Kidney (tissue), 14 donors: ENCODE measurements around the gene ARFIP1. TPM values are rescaled to one million over a fixed set of nuclear protein-coding genes. Genes with fewer than 3 reads are reported as not detected.

ENCODE experiments used
- DNase-seq, 5 donors: peaks; one replicate each; pipeline ENCODE4 v3.0.0-alpha.2; 2013 to 2020
- FAIRE-seq: peaks from 2 replicates; lab custom pipeline; 2012; peaks lifted over from hg19 to GRCh38; lab: Jason Lieb, UNC
- H3K27ac ChIP-seq, 2 donors: one replicate each; pipeline ENCODE4 v1.7.0; 2013; ENCODE audit warnings: low read depth in 2 of 2, low read length in 2 of 2, inconsistent platforms in 1 of 2
- H3K27me3 ChIP-seq: one replicate; pipeline ENCODE4 v1.7.1; 2013; ENCODE audit warnings: low read length, inconsistent platforms; ENCODE audit not compliant: control insufficient read depth, insufficient read depth
- H3K36me3 ChIP-seq, 3 donors: one replicate each; pipeline versions ENCODE4 v1.7.0 to v1.7.1; 2013; ENCODE audit warnings: low read length in 3 of 3, control low read depth in 1 of 3, inconsistent platforms in 1 of 3; ENCODE audit not compliant: insufficient read depth in 3 of 3, control insufficient read depth in 2 of 3
- H3K4me1 ChIP-seq, 3 donors: one replicate each; pipeline versions ENCODE4 v1.7.0 to v1.7.1; 2013; ENCODE audit warnings: low read length in 3 of 3, inconsistent platforms in 1 of 3, low read depth in 1 of 3; ENCODE audit not compliant: control insufficient read depth in 2 of 3, insufficient read depth in 2 of 3
- H3K4me3 ChIP-seq, 3 donors: one replicate each; pipeline versions ENCODE4 v1.7.0 to v1.8.1; 2013; ENCODE audit warnings: low read length in 3 of 3, control low read depth in 1 of 3, inconsistent platforms in 1 of 3
- H3K9ac ChIP-seq, 3 donors: one replicate each; pipeline versions ENCODE4 v1.7.0 to v1.7.1; 2013; ENCODE audit warnings: low read length in 3 of 3, control low read depth in 1 of 3, inconsistent platforms in 1 of 3
- H3K9me3 ChIP-seq, 3 donors: one replicate each; pipeline versions ENCODE4 v1.7.0 to v1.7.1; 2013; ENCODE audit warnings: low read length in 3 of 3, control low read depth in 1 of 3, inconsistent platforms in 1 of 3; ENCODE audit not compliant: control insufficient read depth in 2 of 3, insufficient read depth in 1 of 3
- CTCF ChIP-seq: IDR thresholded peaks from 3 replicates; pipeline ENCODE4 v1.5.1; 2012; ENCODE audit warnings: mild to moderate bottlenecking, moderate library complexity, borderline replicate concordance; ENCODE audit not compliant: insufficient read depth; ENCODE audit errors: extremely low read depth
- intact Hi-C: fragments of 100-400 bp; cut with DNase I; formaldehyde crosslinking; loops from one replicate; pipeline ENCODE4 v1.11.1; 2022
- polyA plus RNA-seq: library from polyadenylated mRNA; stranded (reverse); fragments of 350-450 nt; fragmentation: Illumina TruSeq; extraction: RNeasy Lipid Tissue Mini Kit (QIAGEN cat#74804); gene quantifications from one replicate; pipeline ENCODE4 v1.2.3, GENCODE V29; 2014; ENCODE audit warnings: low read depth, low replicate concordance; ENCODE audit not compliant: insufficient read depth
- total RNA-seq: library from RNA; stranded (reverse); fragmentation: NEBNext Ultra II Directional; extraction: Animal tissue kit (Norgen Biotek cat#: 25700); gene quantifications from one replicate; pipeline ENCODE4 v1.2.1, GENCODE V29; 2021
- donor health status: control.
- donor health status: control.
- donor health status: control.
- donor health status: control.
- donor health status: control.
- donor health status: DM: yes; HTN: yes; CAD: no.
- donor health status: Normal renal cell carcinoma (clear cell type).

ARFIP1 gene
- total and polyA plus RNA-seq, 2 donors from 2014 or later = 23.2 to 39.1 TPM

GRCh38 chr4:152810715-152811287 lies 31.0 kb downstream of the ARFIP1 start:
- no peak overlapping the region for H3K4me3 ChIP-seq
- peaks cover 0 to 2% (median 0%) of the 10 kb centered on the region in 3 donors for H3K36me3 ChIP-seq
- no peak overlapping the region for H3K9ac ChIP-seq
- H3K4me1 ChIP-seq = no peaks in the 10 kb centered on the region
- TF ChIP-seq CTCF = no peak
- peaks cover 0 to 4% (median 0%) of the 10 kb centered on the region in 3 donors for H3K9me3 ChIP-seq
- no peaks in the 10 kb centered on the region for H3K27me3 ChIP-seq
- intact Hi-C loops = no loop called here
- peak; percentile 49 for FAIRE-seq
- DNase-seq = peak in 2 of 5 donors; percentile 36 to 48
- no peak overlapping the region for H3K27ac ChIP-seq

GRCh38 chr4:152815078-152815477 lies 35.3 kb downstream of the ARFIP1 start:
- no peaks in the 10 kb centered on the region for H3K4me1 ChIP-seq
- no peaks in the 10 kb centered on the region for H3K27me3 ChIP-seq
- H3K9me3 ChIP-seq = peaks cover 0 to 11% (median 0%) of the 10 kb centered on the region in 3 donors
- H3K9ac ChIP-seq = no peak overlapping the region
- TF ChIP-seq CTCF = no peak
- H3K4me3 ChIP-seq = no peak overlapping the region
- peaks cover 0 to 2% (median 0%) of the 10 kb centered on the region in 3 donors for H3K36me3 ChIP-seq
- DNase-seq (no peak), FAIRE-seq (no peak)
- no peak overlapping the region for H3K27ac ChIP-seq
- intact Hi-C loops = no loop called here

- no peak for FAIRE-seq
- TF ChIP-seq CTCF = no peak
- no peaks in the 10 kb centered on the region for H3K27me3 ChIP-seq
These were observed 37.6 kb downstream of the ARFIP1 start for GRCh38 chr4:152817331-152817730.

More at GRCh38 chr4:152817331-152817730, 37.6 kb downstream of the ARFIP1 start:
- Histone ChIP-seq H3K27ac (no peak overlapping the region), H3K4me1 (no peaks in the 10 kb centered on the region), H3K4me3 (no peak overlapping the region), H3K9ac (no peak overlapping the region), H3K9me3 (peaks cover 0 to 11% (median 0%) of the 10 kb centered on the region in 3 donors), H3K36me3 (peaks cover 0 to 2% (median 0%) of the 10 kb centered on the region in 3 donors)
- no peak for DNase-seq
- intact Hi-C loops = no loop called here
